Peyer's patch (tissue), 4 donors: ENCODE data around the gene ANKS6. TPM values are rescaled to one million over a fixed set of nuclear protein-coding genes. Genes with fewer than 3 reads are reported as not detected.

Source experiments
- DNase-seq, 3 donors: peaks; one replicate each; pipeline ENCODE4 v3.0.0-alpha.2; 2017 to 2019
- H3K27ac ChIP-seq, 4 donors: fragments of 200-600 bp; sonication (generic); one replicate each; pipeline ENCODE4 v1.5.1; 2016 to 2019
- H3K27me3 ChIP-seq, 2 donors: fragments of 200-600 bp; sonication (generic); one replicate each; pipeline ENCODE4 v1.5.1; 2019
- H3K36me3 ChIP-seq, 3 donors: fragments of 200-600 bp; sonication (generic); one replicate each; pipeline ENCODE4 v1.5.1; 2016 to 2019
- H3K4me1 ChIP-seq, 4 donors: fragments of 200-600 bp; sonication (generic); one replicate each; pipeline ENCODE4 v1.5.1; 2016 to 2019
- H3K4me3 ChIP-seq, 4 donors: fragments of 200-600 bp; sonication (generic); 1 replicate in 3 of 4; 2 replicates in 1 of 4; pipeline ENCODE4 v1.5.1; 2016 to 2019; ENCODE audit warnings: mild to moderate bottlenecking in 1 of 4
- H3K9me3 ChIP-seq, 4 donors: fragments of 200-600 bp; sonication (generic); one replicate each; pipeline ENCODE4 v1.5.1; 2016 to 2019; ENCODE audit warnings: mild to moderate bottlenecking in 1 of 4
- CTCF ChIP-seq, 6 experiments: fragments of 450-650 bp in 4 of 6; fragments of 200-600 bp in 2 of 6; sonication (generic) in 1 of 6; IDR thresholded peaks; one replicate each; pipeline ENCODE4 v1.5.1; 2017 to 2019; ENCODE audit warnings: antibody characterized with exemption in 6 of 6, mild to moderate bottlenecking in 3 of 6, moderate library complexity in 1 of 6
- POLR2A ChIP-seq, 2 donors: fragments of 450-650 bp; IDR thresholded peaks; one replicate each; pipeline ENCODE4 v1.5.1; 2017; ENCODE audit warnings: antibody characterized with exemption in 2 of 2, mild to moderate bottlenecking in 2 of 2, moderate library complexity in 2 of 2
- total RNA-seq, 4 donors: library from RNA; depleted of rRNA; stranded (reverse); fragments of >200 nt; gene quantifications; one replicate each; pipeline ENCODE4 v1.1.0, GENCODE V29; 2016

Gene ANKS6
- total RNA-seq, 4 donors from 2014 or later = 39.8 to 79.6 (median 54.6) TPM

- TF ChIP-seq CTCF (IDR thresholded peaks at IDR 0.05) (no peak), POLR2A (IDR thresholded peaks at IDR 0.05) (no peak)
- no peak overlapping the region for H3K27ac ChIP-seq
Measured at GRCh38 chr9:98815391-98815951, 19.1 kb upstream of the ANKS6 start.

GRCh38 chr9:98811051-98811650 lies 14.8 kb upstream of the ANKS6 start:
- Histone ChIP-seq H3K27me3 (no peaks in the 10 kb centered on the region), H3K36me3 (no peaks in the 10 kb centered on the region), H3K9me3 (no peaks in the 10 kb centered on the region), H3K27ac (no peak overlapping the region), H3K4me1 (peaks cover 0 to 27% (median 4%) of the 10 kb centered on the region in 4 donors), H3K4me3 (no peak overlapping the region)
- DNase-seq = peak in 1 of 3 donors; percentile 10
- TF ChIP-seq POLR2A (IDR thresholded peaks at IDR 0.05) = no peak
- TF ChIP-seq CTCF (IDR thresholded peaks at IDR 0.05) = no peak

More at GRCh38 chr9:98815391-98815951, 19.1 kb upstream of the ANKS6 start:
- H3K4me1 ChIP-seq = no peaks in the 10 kb centered on the region
- no peak for DNase-seq
- H3K4me3 ChIP-seq = no peak overlapping the region
- peaks cover 0 to 3% (median 0%) of the 10 kb centered on the region in 4 donors for H3K9me3 ChIP-seq
- H3K36me3 ChIP-seq = no peaks in the 10 kb centered on the region
- H3K27me3 ChIP-seq = no peaks in the 10 kb centered on the region

- H3K27me3 ChIP-seq = no peaks in the 10 kb centered on the region
- peak overlapping the region in 1 of 4 donors; percentile 87 for H3K27ac ChIP-seq
- H3K36me3 ChIP-seq = no peaks in the 10 kb centered on the region
- no peak overlapping the region for H3K4me3 ChIP-seq
- TF ChIP-seq CTCF (IDR thresholded peaks at IDR 0.05) = no peak
- no peak for TF ChIP-seq POLR2A (IDR thresholded peaks at IDR 0.05)
- no peaks in the 10 kb centered on the region for H3K9me3 ChIP-seq
- DNase-seq = peak in 1 of 3 donors; percentile 41
- H3K4me1 ChIP-seq = peaks cover 0 to 36% (median 4%) of the 10 kb centered on the region in 4 donors
Measured at GRCh38 chr9:98810102-98810842, 13.9 kb upstream of the ANKS6 start.

- TF ChIP-seq CTCF (IDR thresholded peaks at IDR 0.05) = no peak
- no peak for TF ChIP-seq POLR2A (IDR thresholded peaks at IDR 0.05)
- DNase-seq = peak in 1 of 3 donors; percentile 48
- Histone ChIP-seq H3K9me3 (no peaks in the 10 kb centered on the region), H3K36me3 (no peaks in the 10 kb centered on the region), H3K4me3 (peak overlapping the region in 2 of 4 donors; percentile 67 to 72), H3K27ac (peak overlapping the region in 2 of 4 donors; percentile 86 to 87), H3K4me1 (peaks cover 0 to 40% (median 4%) of the 10 kb centered on the region in 4 donors), H3K27me3 (no peaks in the 10 kb centered on the region)
Measured at GRCh38 chr9:98809311-98810101, 13.2 kb upstream of the ANKS6 start.

- Histone ChIP-seq H3K4me3 (peak overlapping the region in 2 of 4 donors; percentile 67 to 72), H3K27me3 (no peaks in the 10 kb centered on the region), H3K36me3 (no peaks in the 10 kb centered on the region), H3K27ac (peak overlapping the region in 3 of 4 donors; percentile 47 to 87 (median 86)), H3K4me1 (peaks cover 0 to 45% (median 4%) of the 10 kb centered on the region in 4 donors), H3K9me3 (no peaks in the 10 kb centered on the region)
- TF ChIP-seq CTCF (IDR thresholded peaks at IDR 0.05) (no peak), POLR2A (IDR thresholded peaks at IDR 0.05) (no peak)
- peak in 1 of 3 donors; percentile 44 for DNase-seq
Measured at GRCh38 chr9:98808875-98809274, 12.5 kb upstream of the ANKS6 start.
